Common myeloid progenitor, CD34-positive (primary cell): ENCODE results near the gene CYSLTR2.
A peak's percentile ranks its signal among the peaks of the same experiment; 100 is the strongest.

Experiments used
- CTCF ChIA-PET: fragments of 350-600 bp; sonication (Branson Sonifier 250); formaldehyde crosslinking; loops from one replicate; lab custom pipeline; 2021; ENCODE audit warnings: antibody characterized with exemption; lab: Charles Lee
- POLR2A ChIA-PET: fragments of 350-600 bp; sonication (Branson Sonifier 250); formaldehyde crosslinking; loops from one replicate; lab custom pipeline; 2021; ENCODE audit warnings: antibody characterized with exemption; lab: Charles Lee
- DNase-seq, 3 donors: peaks; one replicate each; pipeline versions ENCODE4 v3.0.0 to v3.0.0-alpha.2; 2013
- H3K27ac ChIP-seq, 2 experiments: 1 replicate in 1 of 2; 2 replicates in 1 of 2; pipeline ENCODE4 v1.7.0; 2013; ENCODE audit warnings: inconsistent platforms in 2 of 2, low read length in 2 of 2, mild to moderate bottlenecking in 2 of 2, low read depth in 1 of 2, moderate library complexity in 1 of 2; ENCODE audit not compliant: severe bottlenecking in 2 of 2, insufficient read depth in 1 of 2, poor library complexity in 1 of 2
- H3K27me3 ChIP-seq, 5 experiments: replicated peaks in 2 of 5; 1 replicate in 3 of 5; 2 replicates in 2 of 5; pipeline versions ENCODE4 v1.6.1 to v1.7.0; 2013; ENCODE audit warnings: low read length in 4 of 5, mild to moderate bottlenecking in 2 of 5, moderate library complexity in 2 of 5, inconsistent platforms in 1 of 5; ENCODE audit not compliant: insufficient read depth in 5 of 5, control insufficient read depth in 4 of 5
- H3K36me3 ChIP-seq, 4 experiments: 1 replicate in 2 of 4; 2 replicates in 2 of 4; pipeline versions ENCODE4 v1.6.1 to v1.7.0; 2013; ENCODE audit warnings: low read length in 3 of 4, control low read depth in 1 of 4, mild to moderate bottlenecking in 1 of 4; ENCODE audit not compliant: control insufficient read depth in 4 of 4, insufficient read depth in 4 of 4
- H3K4me1 ChIP-seq, 4 experiments: 1 replicate in 3 of 4; 2 replicates in 1 of 4; pipeline versions ENCODE4 v1.6.1 to v1.7.1; 2013; ENCODE audit warnings: low read length in 3 of 4, mild to moderate bottlenecking in 3 of 4, control low read depth in 1 of 4, inconsistent platforms in 1 of 4, moderate library complexity in 1 of 4; ENCODE audit not compliant: control insufficient read depth in 4 of 4, insufficient read depth in 4 of 4; ENCODE audit errors: control extremely low read depth in 1 of 4
- H3K4me3 ChIP-seq, 7 experiments: 1 replicate in 4 of 7; 2 replicates in 3 of 7; pipeline versions ENCODE4 v1.5.1 to v1.7.0; 2013; ENCODE audit warnings: mild to moderate bottlenecking in 7 of 7, low read length in 6 of 7, moderate library complexity in 6 of 7, inconsistent platforms in 2 of 7, low read depth in 2 of 7, control low read depth in 1 of 7; ENCODE audit not compliant: insufficient read depth in 4 of 7, control insufficient read depth in 1 of 7; ENCODE audit errors: extremely low read depth in 1 of 7
- H3K9me3 ChIP-seq, 5 experiments: 1 replicate in 4 of 5; 2 replicates in 1 of 5; pipeline versions ENCODE4 v1.6.1 to v1.7.1; 2013; ENCODE audit warnings: low read length in 4 of 5, mild to moderate bottlenecking in 2 of 5, inconsistent platforms in 1 of 5, low read depth in 1 of 5, moderate library complexity in 1 of 5; ENCODE audit not compliant: control insufficient read depth in 4 of 5, insufficient read depth in 2 of 5; ENCODE audit errors: control extremely low read depth in 1 of 5
- WGBS: methylation state at CpG from one replicate; pipeline ENCODE4 v1.1.5; 2013; ENCODE audit not compliant: insufficient coverage; 5-methylcytosine and 5-hydroxymethylcytosine counted together

Gene CYSLTR2

DNA sequence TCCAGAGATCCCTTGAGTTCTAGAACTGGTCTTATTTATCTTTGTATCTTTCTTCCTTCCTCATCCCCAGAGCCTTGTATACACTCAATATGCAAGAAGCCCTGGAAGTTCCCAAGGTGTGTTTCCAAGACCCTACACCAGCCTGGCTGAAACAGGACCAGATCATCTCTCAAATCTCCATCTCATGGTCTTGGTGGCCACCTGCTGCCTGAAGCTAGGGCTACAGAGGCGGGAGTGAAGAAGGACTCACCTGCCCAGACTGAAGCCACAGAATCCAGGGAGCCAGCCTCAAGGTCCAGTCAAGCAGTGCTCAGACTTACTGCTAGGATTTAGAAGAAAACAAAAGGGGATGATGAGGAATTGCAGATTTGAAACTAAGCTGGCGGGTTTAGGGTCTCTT lies 6.1 kb upstream of the CYSLTR2 start:
- CTCF ChIA-PET: interaction anchor here (0.9 to 1.0 kb wide), 4 partner anchors 37 to 313 kb away, joined by 3 read pairs; no protein-coding TSS in a partner anchor
- Histone ChIP-seq H3K27ac (no peak overlapping the region), H3K27me3 (no peaks in the 10 kb centered on the region), H3K9me3 (peaks cover 0 to 1% (median 0%) of the 10 kb centered on the region in 5 experiments), H3K4me3 (no peak overlapping the region), H3K36me3 (no peaks in the 10 kb centered on the region), H3K4me1 (peaks cover 0 to 14% (median 4%) of the 10 kb centered on the region in 4 experiments)
- WGBS: 100% methylated on average over 2 of the region's 2 CpGs
- DNase-seq: peak in 1 of 3 donors; percentile 15
- POLR2A ChIA-PET: no interaction called here

DNA sequence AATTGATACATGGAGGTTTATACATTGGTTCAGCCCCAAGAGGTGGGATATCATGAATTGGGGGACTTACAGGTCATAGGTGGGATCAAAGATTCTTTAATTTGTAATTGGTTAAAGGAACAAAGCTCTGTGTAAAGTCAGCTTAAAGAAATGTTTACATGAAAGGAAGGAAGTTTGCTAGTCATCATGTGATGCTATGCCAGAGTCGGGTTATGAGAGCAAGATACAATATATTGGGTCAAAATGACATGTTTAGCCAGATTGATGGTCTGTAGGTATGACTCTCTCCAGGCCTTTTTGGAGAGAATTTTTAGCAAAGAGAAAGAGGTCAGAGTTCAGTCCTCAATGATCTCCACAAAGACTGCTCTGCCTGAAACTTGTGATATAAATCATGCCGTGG lies 5.3 kb upstream of the CYSLTR2 start:
- H3K27ac ChIP-seq: no peak overlapping the region
- peaks cover 7 to 22% (median 9%) of the 10 kb centered on the region in 4 experiments for H3K4me1 ChIP-seq
- H3K4me3 ChIP-seq: no peak overlapping the region
- ChIA-PET CTCF (interaction anchor here (0.9 to 1.6 kb wide), 4 partner anchors 9 to 314 kb away, joined by 3 to 4 read pairs (median 3); no protein-coding TSS in a partner anchor), POLR2A (interaction anchor here (0.5 kb wide), 1 partner anchor 9 kb away, joined by 3 read pairs; no protein-coding TSS in a partner anchor)
- DNase-seq: no peak
- H3K9me3 ChIP-seq: peaks cover 0 to 1% (median 0%) of the 10 kb centered on the region in 5 experiments
- 50% methylated on average over 2 of the region's 2 CpGs for WGBS
- no peaks in the 10 kb centered on the region for H3K36me3 ChIP-seq
- H3K27me3 ChIP-seq: no peaks in the 10 kb centered on the region

DNA sequence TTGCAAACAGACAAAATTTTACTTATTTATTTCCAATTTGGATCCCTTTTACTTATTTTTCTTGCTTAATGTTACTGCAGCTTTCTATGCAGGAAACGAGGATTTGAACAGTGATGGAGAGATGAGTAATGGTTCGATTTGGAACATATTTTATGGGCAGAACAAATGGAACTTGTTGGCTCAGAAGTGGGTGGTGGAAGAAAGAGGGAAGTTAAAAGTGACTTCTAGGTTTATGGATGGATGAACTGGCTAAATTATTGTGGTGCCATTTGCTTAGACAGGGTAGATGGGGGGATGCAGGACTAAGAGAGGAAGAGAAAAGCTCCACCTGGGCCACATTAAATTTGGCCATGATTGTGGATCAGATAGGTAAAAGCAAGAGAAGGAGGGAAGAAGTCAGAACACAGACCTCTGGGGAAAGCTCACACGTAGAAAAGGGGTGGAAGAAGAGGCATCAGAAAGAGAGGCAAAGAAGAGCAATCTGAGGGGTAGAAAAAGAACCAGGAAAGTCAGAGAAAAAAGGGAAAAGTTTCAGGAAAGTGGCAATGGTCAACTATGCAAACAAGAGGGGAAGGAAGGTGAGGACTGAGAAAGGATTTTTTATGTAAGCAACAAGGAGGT lies 768 bp upstream of the CYSLTR2 start:
- Histone ChIP-seq H3K9me3 (no peaks in the 10 kb centered on the region), H3K36me3 (no peaks in the 10 kb centered on the region), H3K27me3 (no peaks in the 10 kb centered on the region), H3K4me3 (peak overlapping the region in 3 of 7 experiments; percentile 70 to 84 (median 83)), H3K27ac (peak overlapping the region; percentile 96 to 97), H3K4me1 (peaks cover 11 to 39% (median 15%) of the 10 kb centered on the region in 4 experiments)
- ChIA-PET POLR2A (interaction anchor here (1.0 kb wide), 1 partner anchor 22 kb away, joined by 3 read pairs; no protein-coding TSS in a partner anchor), CTCF (interaction anchor here (1.9 kb wide), 1 partner anchor 79 kb away, joined by 5 read pairs; no protein-coding TSS in a partner anchor)
- WGBS: 55% methylated on average over 3 of the region's 3 CpGs
- peak in 2 of 3 donors; percentile 66 to 75 for DNase-seq

DNA sequence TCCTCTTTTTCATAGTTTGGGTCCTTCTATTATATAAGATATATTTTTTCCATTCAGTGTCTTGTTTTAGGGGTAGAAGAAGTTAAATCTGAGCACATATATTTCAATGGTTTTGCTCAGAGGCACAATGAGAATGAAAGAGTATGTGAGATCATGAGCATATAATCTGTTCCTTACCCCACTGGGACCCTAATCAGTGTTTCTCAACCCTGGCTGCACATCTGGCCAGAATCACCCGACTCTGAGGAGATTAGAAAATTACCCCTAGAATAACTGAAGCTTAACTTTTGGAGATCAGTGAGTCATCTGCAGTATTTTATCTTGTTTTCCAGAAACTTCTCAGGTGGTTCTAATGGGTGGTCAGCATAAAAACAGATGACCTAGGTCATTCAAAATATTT lies 782 bp downstream of the CYSLTR2 start:
- DNase-seq: peak in 1 of 3 donors; percentile 28
- peak overlapping the region; percentile 96 to 97 for H3K27ac ChIP-seq
- peak overlapping the region in 4 of 7 experiments; percentile 59 to 84 (median 76) for H3K4me3 ChIP-seq
- H3K36me3 ChIP-seq: no peaks in the 10 kb centered on the region
- ChIA-PET POLR2A (no interaction called here), CTCF (interaction anchor here (1.1 kb wide), 1 partner anchor 79 kb away, joined by 3 read pairs; no protein-coding TSS in a partner anchor)
- H3K4me1 ChIP-seq: peaks cover 11 to 31% (median 12%) of the 10 kb centered on the region in 4 experiments
- WGBS: no CpG with 5 or more reads among the region's 1 CpG
- H3K9me3 ChIP-seq: no peaks in the 10 kb centered on the region
- no peaks in the 10 kb centered on the region for H3K27me3 ChIP-seq

DNA sequence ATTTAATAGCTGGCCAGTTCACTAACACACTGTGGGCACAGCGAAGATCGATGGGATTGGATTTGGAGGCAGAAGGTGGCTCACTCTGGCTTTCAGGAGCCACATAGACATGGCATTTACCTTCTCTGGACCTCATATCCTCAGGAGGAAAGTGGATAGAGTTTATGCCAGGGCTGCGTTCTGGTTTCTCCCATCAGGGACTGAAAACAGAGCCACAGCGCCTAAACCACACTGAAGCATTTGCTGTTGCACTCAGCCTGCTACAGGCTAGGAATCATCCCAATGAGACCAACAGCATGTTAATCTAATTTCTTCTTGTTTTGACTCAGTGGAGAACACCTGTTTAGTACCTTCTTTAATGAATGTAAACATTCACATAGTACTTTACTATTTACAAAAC lies 1.6 kb downstream of the CYSLTR2 start:
- 83% methylated on average over 4 of the region's 4 CpGs for WGBS
- no peaks in the 10 kb centered on the region for H3K27me3 ChIP-seq
- H3K4me1 ChIP-seq: peaks cover 14 to 35% (median 15%) of the 10 kb centered on the region in 4 experiments
- no peak overlapping the region for H3K27ac ChIP-seq
- peak overlapping the region in 3 of 7 experiments; percentile 17 to 84 (median 83) for H3K4me3 ChIP-seq
- DNase-seq: no peak
- POLR2A ChIA-PET: interaction anchor here (1.0 kb wide), 1 partner anchor 14 kb away, joined by 3 read pairs; no protein-coding TSS in a partner anchor
- CTCF ChIA-PET: no interaction called here
- H3K36me3 ChIP-seq: no peaks in the 10 kb centered on the region
- H3K9me3 ChIP-seq: no peaks in the 10 kb centered on the region

DNA sequence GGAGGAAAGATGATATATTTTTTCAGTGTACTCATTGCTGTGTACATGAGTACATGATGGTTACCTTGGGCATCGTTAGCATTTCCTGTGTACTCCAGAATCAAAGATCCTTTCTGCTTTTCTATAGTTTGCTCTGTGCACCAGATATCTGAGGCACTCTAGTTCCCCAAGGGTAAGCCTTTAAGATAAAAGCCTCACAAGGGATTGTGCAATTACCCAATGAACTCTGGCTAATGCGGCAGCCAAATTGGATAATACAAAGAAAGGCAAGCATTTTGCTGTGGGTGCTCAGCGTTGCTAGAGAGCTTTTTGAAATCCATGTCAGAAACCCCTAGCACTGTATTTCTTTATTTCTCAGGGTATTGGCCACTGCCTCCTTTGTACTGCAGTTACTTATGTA lies 2.9 kb downstream of the CYSLTR2 start:
- Histone ChIP-seq H3K4me1 (peaks cover 15 to 43% (median 19%) of the 10 kb centered on the region in 4 experiments), H3K36me3 (no peaks in the 10 kb centered on the region), H3K27ac (no peak overlapping the region), H3K9me3 (no peaks in the 10 kb centered on the region), H3K4me3 (no peak overlapping the region), H3K27me3 (no peaks in the 10 kb centered on the region)
- POLR2A ChIA-PET: interaction anchor here (0.6 to 1.0 kb wide), 2 partner anchors 8 to 15 kb away, joined by 3 read pairs; no protein-coding TSS in a partner anchor
- no peak for DNase-seq
- WGBS: 89% methylated on average over 3 of the region's 3 CpGs
- CTCF ChIA-PET: interaction anchor here (0.9 kb wide), 1 partner anchor 61 kb away, joined by 3 read pairs; no protein-coding TSS in a partner anchor
